Endodermal cell (in vitro differentiated cells): ENCODE data around the gene PFKFB2. TPM values are rescaled to one million over a fixed set of nuclear protein-coding genes. Genes with fewer than 3 reads are reported as not detected.

Experiments used
- DNase-seq: peaks from one replicate; pipeline ENCODE4 v3.0.0-alpha.2; 2017
- H3K27ac ChIP-seq: 2 replicates; pipeline ENCODE4 v1.5.1; 2013; ENCODE audit warnings: mild to moderate bottlenecking, low read depth, low read length, moderate library complexity
- H3K27me3 ChIP-seq: 2 replicates; pipeline ENCODE4 v1.6.1; 2013; ENCODE audit warnings: mild to moderate bottlenecking, low read length, moderate library complexity; ENCODE audit not compliant: insufficient read depth, control insufficient read depth, poor library complexity, severe bottlenecking
- H3K36me3 ChIP-seq: 2 replicates; pipeline ENCODE4 v1.7.0; 2013; ENCODE audit warnings: mild to moderate bottlenecking, low read length, moderate library complexity; ENCODE audit not compliant: control insufficient read depth, insufficient read depth
- H3K4me1 ChIP-seq: one replicate; pipeline ENCODE4 v1.7.0; 2013; ENCODE audit warnings: low read length; ENCODE audit not compliant: control insufficient read depth, insufficient read depth
- H3K4me3 ChIP-seq: 2 replicates; pipeline ENCODE4 v1.5.1; 2013; ENCODE audit warnings: mild to moderate bottlenecking, low read length, moderate library complexity
- H3K9ac ChIP-seq: 2 replicates; pipeline ENCODE4 v1.6.1; 2013; ENCODE audit warnings: mild to moderate bottlenecking, low read length, moderate library complexity; ENCODE audit not compliant: poor library complexity, severe bottlenecking; ENCODE audit errors: extremely low read depth
- H3K9me3 ChIP-seq: 2 replicates; pipeline ENCODE4 v1.6.1; 2013; ENCODE audit warnings: mild to moderate bottlenecking, low read length, moderate library complexity; ENCODE audit not compliant: control insufficient read depth
- H3K27ac Mint-ChIP-seq: 2 replicates; pipeline ENCODE4 v1.8.0; 2020; ENCODE audit warnings: mixed read lengths
- H3K27me3 Mint-ChIP-seq: 2 replicates; pipeline ENCODE4 v1.8.0; 2021; ENCODE audit warnings: mild to moderate bottlenecking, mixed read lengths; ENCODE audit not compliant: insufficient read depth
- H3K36me3 Mint-ChIP-seq: 2 replicates; pipeline ENCODE4 v1.8.0; 2020; ENCODE audit warnings: low read depth, mixed read lengths
- H3K4me1 Mint-ChIP-seq: 2 replicates; pipeline ENCODE4 v1.8.0; 2020; ENCODE audit warnings: mixed read lengths
- H3K4me3 Mint-ChIP-seq: 2 replicates; pipeline ENCODE4 v1.8.0; 2020; ENCODE audit warnings: mild to moderate bottlenecking, moderate library complexity, mixed read lengths
- H3K9me3 Mint-ChIP-seq: 2 replicates; pipeline ENCODE4 v1.8.0; 2020; ENCODE audit warnings: mild to moderate bottlenecking, mixed read lengths
- WGBS, 2 experiments: methylation state at CpG; one replicate each; pipeline versions ENCODE4 v1.1.5 to v1.1.7; 2013; ENCODE audit warnings: missing lambda C conversion rate in 2 of 2, mixed read lengths in 1 of 2; ENCODE audit not compliant: insufficient coverage in 1 of 2, insufficient read length in 1 of 2; 5-methylcytosine and 5-hydroxymethylcytosine counted together
- total RNA-seq, 2 donors: library from RNA; stranded (reverse); fragmentation: NEBNext Ultra II Directional in 1 of 2; extraction: Animal tissue kit (Norgen Biotek cat#: 25700) in 1 of 2; gene quantifications; 2 replicates in 1 of 2; 3 replicates in 1 of 2; pipeline ENCODE4 v1.2.1, GENCODE V29; 2021
- TF ChIP-seq, protein P1 (sequence below): fragments of 200-600 bp; sonication (generic); conservative IDR thresholded peaks from 2 replicates; pipeline ENCODE4 v1.5.0; 2021; ENCODE audit warnings: antibody characterized with exemption, mild to moderate bottlenecking

The PFKFB2 gene
- total RNA-seq, 2 donors from 2014 or later = 11.2 to 13.4 TPM

DNA sequence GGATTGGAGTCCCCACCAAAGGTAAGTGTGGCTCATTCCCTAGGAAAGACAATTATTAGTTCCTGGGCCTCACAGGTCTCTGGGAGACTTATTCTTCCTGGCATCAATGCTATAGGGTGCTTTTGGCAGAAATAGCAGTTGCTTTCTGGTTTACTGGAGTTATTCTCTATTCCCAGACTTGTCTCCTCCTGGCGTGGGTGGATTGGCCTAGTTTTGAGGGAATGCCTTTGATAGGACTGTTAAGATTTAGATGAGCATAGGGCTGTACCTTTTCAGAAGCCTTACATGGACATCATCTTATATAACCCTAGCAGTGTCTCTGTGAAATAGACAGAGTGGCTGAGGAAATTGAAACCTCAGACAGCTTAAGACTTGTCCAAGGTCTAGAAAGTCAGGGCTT is 9.0 kb downstream of the PFKFB2 start:
- 85% methylated on average over 1 of the region's 1 CpG; no CpG with 5 or more reads in 1 of the 2 experiments for WGBS, 2 experiments
- H3K4me1 ChIP-seq = no peaks in the 10 kb centered on the region
- TF ChIP-seq, protein P1, sequence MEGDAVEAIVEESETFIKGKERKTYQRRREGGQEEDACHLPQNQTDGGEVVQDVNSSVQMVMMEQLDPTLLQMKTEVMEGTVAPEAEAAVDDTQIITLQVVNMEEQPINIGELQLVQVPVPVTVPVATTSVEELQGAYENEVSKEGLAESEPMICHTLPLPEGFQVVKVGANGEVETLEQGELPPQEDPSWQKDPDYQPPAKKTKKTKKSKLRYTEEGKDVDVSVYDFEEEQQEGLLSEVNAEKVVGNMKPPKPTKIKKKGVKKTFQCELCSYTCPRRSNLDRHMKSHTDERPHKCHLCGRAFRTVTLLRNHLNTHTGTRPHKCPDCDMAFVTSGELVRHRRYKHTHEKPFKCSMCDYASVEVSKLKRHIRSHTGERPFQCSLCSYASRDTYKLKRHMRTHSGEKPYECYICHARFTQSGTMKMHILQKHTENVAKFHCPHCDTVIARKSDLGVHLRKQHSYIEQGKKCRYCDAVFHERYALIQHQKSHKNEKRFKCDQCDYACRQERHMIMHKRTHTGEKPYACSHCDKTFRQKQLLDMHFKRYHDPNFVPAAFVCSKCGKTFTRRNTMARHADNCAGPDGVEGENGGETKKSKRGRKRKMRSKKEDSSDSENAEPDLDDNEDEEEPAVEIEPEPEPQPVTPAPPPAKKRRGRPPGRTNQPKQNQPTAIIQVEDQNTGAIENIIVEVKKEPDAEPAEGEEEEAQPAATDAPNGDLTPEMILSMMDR = no peak
- H3K4me1 Mint-ChIP-seq = peaks cover 10% of the 10 kb centered on the region
- H3K27ac ChIP-seq = no peak overlapping the region
- no peak overlapping the region for H3K9ac ChIP-seq
- H3K9me3 Mint-ChIP-seq = no peaks in the 10 kb centered on the region
- H3K4me3 ChIP-seq = no peak overlapping the region
- H3K36me3 Mint-ChIP-seq = peaks cover 26% of the 10 kb centered on the region
- no peaks in the 10 kb centered on the region for H3K27me3 ChIP-seq
- H3K4me3 Mint-ChIP-seq = no peak overlapping the region
- no peaks in the 10 kb centered on the region for H3K9me3 ChIP-seq
- DNase-seq = no peak
- no peaks in the 10 kb centered on the region for H3K27me3 Mint-ChIP-seq
- no peaks in the 10 kb centered on the region for H3K36me3 ChIP-seq
- H3K27ac Mint-ChIP-seq = no peak overlapping the region

DNA sequence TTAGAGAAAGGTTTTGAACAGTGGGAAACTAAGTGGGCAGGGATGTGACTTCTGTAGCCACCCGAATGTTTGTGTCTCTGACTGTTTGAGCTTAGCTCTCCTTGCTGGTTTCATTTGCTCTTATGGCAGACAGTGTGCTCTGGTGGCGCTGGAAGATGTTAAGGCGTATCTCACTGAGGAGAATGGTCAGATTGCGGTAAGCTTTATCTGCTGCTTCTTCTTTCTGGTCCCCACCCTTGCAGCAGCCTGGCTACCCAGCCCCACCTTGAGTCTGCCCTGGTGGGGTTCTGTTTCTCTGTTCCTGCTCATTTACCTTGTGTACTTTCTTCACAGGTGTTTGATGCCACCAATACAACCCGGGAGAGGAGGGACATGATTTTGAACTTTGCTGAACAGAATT is 9.9 kb downstream of the PFKFB2 start:
- H3K4me3 Mint-ChIP-seq = no peak overlapping the region
- H3K27me3 Mint-ChIP-seq = no peaks in the 10 kb centered on the region
- H3K27ac Mint-ChIP-seq = no peak overlapping the region
- H3K36me3 Mint-ChIP-seq = peaks cover 30% of the 10 kb centered on the region
- WGBS, 2 experiments = 96 to 100% methylated on average over 5 of the region's 5 CpGs
- no peak for DNase-seq
- H3K4me1 Mint-ChIP-seq = peaks cover 10% of the 10 kb centered on the region
- no peaks in the 10 kb centered on the region for H3K27me3 ChIP-seq
- no peak overlapping the region for H3K9ac ChIP-seq
- H3K9me3 Mint-ChIP-seq = no peaks in the 10 kb centered on the region
- no peak overlapping the region for H3K4me3 ChIP-seq
- no peaks in the 10 kb centered on the region for H3K9me3 ChIP-seq
- TF ChIP-seq, protein P1 = no peak
- H3K27ac ChIP-seq = no peak overlapping the region
- no peaks in the 10 kb centered on the region for H3K4me1 ChIP-seq
- H3K36me3 ChIP-seq = no peaks in the 10 kb centered on the region

DNA sequence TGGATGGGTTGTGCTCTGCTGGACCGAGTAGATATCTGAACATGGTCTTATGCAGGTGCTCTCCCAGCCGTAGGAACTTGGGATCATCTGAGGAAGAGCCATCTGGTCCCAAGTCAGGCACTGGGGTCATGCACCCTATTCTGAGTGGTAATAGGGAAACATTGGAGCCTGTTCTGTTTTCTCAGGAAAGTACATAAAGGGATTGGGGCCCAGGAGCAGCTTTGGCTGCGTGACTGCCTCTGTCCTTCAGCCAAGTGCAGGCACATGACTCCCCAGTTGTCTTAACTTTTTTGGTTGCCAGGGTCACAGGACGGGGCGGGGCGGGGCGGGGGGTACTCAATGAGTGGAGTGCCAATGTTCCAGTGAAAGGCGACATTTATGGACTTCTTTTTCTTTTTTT is 11.5 kb downstream of the PFKFB2 start:
- Mint-ChIP-seq H3K9me3 (no peaks in the 10 kb centered on the region), H3K27ac (no peak overlapping the region), H3K4me1 (peaks cover 2% of the 10 kb centered on the region), H3K27me3 (no peaks in the 10 kb centered on the region), H3K36me3 (peaks cover 40% of the 10 kb centered on the region), H3K4me3 (no peak overlapping the region)
- Histone ChIP-seq H3K27ac (no peak overlapping the region), H3K9ac (no peak overlapping the region), H3K36me3 (peaks cover 4% of the 10 kb centered on the region), H3K9me3 (no peaks in the 10 kb centered on the region), H3K4me1 (no peaks in the 10 kb centered on the region), H3K4me3 (no peak overlapping the region), H3K27me3 (no peaks in the 10 kb centered on the region)
- WGBS, 2 experiments = 93 to 95% methylated on average over 3 to 8 of the region's 8 CpGs
- no peak for DNase-seq
- TF ChIP-seq, protein P1 = no peak
